Cerebellar cortex (tissue), 1 donor: ENCODE measurements around the gene ROBO1.
A peak's percentile ranks its signal among the peaks of the same experiment; 100 is the strongest.

ENCODE experiments used
- DNase-seq: peaks from one replicate; pipeline ENCODE4 v3.0.0-alpha.2; 2015; ENCODE audit warnings: low spot score

Gene ROBO1

DNA sequence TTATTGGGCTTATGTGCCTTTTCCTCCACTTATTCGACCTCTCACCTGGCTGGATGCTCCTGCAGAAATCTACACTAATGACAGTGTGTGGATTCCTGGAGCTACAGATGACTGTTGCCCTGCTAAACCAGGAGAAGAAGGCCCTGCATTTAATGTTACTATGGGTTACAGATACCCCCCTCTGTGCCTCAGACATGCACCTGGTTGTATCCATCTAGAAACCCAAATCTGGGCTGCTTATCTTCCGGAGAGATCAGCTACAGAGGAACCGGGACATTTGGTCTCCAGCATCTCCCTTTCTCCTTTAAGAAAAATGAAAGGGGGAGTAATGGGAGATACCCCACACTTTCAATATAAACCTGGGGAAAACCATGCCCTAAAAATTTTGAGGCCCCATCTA is 710.0 kb downstream of the ROBO1 start:
- no peak for DNase-seq

DNA sequence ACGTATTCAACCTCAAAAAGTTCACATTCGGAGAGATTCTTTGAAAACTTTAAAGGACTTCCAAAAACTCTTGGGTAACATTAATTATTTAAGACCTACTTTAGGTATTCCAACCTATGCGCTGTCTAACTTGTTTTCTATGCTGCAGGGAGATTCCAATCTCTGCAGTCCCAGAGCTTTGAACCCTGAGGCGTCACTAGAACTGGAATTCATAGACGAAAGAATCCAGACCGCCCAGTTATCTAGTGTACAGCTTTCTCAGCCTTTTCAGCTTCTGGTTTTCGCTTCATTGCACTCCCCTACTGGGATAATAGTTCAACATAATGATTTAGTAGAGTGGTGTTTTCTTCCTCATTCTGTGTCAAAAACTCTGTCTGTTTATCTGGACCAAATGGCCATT is 711.3 kb downstream of the ROBO1 start:
- no peak for DNase-seq

DNA sequence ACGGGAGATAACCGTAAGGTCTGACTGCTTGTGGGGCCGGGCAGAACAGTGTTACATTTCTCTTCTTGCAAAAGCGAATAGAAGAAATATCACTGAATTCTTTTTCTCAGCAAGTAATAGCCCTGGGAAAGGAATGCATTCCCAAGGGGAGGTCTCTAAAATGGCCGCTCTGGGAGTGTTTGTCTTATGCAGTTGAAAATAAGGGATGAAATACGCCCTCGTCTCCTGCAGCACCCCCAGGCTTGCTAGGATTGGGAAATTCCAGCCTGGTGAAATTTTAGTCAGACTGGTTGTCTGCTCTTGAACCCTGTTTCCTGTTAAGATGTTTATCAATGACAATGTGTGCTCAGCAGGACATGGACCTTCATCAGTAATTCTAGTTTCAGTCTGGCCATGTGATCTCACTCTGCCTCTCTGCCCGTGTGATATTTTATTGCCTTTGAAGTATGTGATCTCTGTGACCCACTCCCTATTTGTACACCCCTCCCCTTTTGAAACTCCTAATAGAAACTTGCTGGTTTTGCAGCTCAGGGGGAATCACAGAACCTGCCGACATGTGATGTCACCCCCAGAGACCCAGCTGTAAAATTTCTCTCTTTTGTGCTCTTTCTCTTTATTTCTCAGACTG is 715.6 kb downstream of the ROBO1 start:
- no peak for DNase-seq

DNA sequence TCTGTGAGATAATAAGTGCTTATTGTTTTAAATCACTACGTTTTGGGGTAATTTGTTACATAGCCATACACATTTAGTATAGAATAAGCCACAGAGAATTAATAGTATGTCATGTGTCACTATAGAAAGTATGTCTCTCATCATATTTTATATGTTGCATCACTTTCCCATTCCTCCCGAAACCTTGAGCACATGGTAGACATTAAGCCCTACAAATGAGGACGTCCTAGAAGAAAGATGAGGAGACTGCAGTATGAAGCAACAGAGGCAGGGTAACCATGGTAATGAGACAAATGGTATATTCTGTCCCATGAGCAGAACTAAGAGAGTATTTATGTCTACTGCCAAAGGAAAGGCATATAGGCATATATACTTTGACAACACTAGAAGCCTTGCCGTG is 720.2 kb downstream of the ROBO1 start:
- no peak for DNase-seq

DNA sequence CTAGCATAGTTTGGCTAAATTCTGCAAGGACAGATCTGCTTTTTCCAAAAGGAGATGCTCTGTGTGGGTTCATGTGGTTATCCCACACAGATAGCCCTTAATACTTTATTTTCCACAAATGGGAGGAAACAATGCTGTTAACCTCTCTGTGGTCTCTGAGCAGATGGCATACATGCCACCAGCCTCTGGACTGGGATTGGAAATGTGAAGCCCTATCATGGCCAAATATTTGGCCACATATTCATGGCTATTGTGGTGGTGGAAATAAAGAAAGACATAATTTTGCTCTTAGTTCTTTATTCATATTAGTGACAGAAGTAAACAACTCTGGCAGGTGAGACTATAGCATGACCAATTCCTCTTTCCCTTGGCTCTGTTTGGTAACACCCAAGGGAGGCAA is 726.2 kb downstream of the ROBO1 start:
- no peak for DNase-seq

DNA sequence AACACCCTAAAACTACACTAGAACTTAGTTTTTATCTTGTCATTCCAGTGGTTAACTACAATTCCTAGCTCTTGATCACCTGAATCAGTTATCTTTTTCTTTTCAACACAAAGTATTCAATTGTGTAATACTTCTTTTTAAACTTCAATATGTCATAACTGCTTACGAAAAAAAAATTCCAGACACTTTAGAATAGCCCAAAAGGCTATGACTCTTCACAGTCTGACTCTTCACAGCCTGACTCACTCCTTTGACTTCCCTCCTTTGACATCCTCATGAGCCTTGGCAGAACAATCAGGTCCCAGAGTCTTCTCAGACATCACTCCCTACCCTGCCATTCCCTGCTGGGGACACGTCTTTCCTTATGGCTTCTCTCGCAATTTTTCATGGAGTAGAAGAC is 727.1 kb downstream of the ROBO1 start:
- no peak for DNase-seq

DNA sequence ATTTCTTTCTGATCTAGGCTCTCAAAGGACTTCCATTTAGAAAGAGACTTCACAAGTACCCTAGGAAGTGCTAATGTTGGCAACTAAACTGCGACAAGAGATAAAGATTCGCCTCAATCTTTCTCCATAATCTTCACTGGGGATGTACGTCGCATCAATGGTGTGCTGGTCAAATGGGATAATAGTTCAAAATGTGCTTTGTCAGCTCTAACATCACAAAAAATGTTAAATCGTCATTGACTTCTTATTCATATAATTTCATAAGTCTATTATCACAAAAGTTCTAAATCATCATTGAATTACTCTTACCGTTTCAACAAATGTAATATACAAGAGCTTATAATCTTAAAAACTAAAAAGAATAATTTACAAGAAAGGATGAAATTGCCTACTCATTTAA is 727.7 kb downstream of the ROBO1 start:
- DNase-seq: no peak

DNA sequence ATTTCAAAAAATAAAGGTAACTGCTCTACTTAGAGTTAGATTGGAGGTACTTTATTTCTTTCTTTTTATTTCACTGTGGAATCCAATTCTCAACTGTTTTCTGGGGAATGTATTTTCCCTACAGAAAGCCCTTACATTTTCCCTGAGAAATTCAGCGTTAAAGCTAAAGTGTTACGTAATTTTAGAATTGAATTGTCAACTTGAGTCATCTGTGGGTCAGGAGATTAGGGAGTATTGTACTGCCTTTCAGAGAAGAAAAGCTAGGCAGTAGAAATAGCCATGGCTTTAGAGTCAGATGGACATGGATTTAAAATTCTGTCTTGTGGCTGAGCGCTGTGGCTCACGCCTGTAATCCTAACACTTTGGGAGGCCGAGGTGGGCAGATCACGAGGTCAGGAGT is 728.6 kb downstream of the ROBO1 start:
- DNase-seq: no peak

DNA sequence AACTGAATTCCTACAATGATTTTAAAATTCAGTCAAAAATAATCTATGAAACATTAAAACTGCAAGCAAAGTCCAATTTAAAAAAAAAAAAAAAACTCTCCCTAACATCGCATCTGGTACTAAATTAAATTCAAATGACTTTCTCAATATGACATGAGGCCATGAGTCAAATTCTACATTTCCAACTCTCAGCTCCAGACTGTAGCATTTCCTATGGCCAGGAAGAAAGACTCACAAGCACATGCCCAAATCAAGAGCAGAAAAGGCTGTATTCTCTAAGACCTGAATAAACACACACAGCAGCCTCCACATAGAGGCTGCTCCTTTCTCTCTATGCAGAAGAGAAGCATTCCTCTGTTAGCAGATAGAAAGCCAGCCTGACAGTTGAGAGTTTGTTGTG is 729.2 kb downstream of the ROBO1 start:
- no peak for DNase-seq

DNA sequence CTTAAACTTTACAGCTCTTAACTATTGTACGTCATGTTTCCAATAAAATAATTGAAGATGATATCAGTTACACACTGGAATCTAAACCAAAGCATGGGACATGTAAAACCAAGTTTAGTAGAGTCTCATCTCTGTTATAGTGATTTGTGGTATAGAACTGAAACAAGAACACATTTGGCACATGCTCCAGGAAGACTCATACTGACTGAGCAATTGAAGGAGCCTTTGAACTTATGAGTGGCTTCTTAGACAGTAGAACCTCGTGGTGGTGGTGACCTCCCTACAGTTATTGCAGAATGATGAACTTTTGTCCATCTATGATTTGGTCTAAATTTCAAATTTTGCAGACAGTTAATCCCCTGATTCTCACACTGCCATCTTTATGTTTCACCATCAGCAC is 729.7 kb downstream of the ROBO1 start:
- no peak for DNase-seq

DNA sequence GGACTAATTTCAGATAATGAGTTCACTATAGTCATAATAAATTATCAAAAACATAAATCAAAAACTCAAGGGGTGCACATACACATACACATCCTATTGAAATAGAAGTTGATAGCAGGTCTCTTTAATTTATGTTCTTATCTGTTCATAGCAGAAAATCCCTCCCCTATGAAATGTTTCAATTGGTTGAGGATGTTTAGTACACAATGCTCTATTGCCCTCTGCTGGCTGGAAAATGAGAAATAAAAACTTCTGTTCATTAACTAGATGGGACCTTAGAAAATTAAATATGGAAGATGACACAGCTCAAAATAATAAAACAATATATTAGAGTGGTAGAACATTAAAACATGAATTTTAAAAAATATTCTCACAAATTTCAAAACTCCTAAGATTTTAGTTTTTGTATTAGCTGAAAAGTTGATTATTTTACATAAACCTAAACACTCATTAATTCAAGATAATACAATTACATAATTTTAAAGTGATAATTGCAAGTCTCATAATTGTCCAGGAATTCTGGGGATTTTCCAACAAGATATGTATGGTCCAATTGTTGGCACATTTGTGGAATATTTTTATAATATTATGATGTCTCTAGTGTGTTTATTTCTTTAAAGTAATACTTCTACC is 735.0 kb downstream of the ROBO1 start:
- DNase-seq: peak; percentile 75

DNA sequence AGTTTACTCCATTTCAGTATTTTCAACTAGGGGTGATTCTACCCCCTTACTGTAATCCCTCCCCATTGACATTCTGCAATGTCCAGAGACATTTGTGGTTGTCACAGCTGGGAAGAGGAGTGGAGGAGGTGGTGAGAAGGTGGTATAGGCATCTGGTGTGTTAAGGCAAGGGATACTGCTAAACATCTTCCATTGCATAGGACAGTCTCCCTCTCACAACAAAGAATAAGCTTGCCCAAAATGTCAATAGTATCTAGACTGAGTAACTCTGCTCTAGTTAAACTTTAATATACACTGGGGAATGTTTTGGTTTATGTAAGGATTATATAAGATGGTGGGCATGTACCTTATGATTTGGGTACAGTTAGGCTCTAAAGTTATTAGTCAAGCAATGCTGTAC is 737.6 kb downstream of the ROBO1 start:
- DNase-seq: no peak

DNA sequence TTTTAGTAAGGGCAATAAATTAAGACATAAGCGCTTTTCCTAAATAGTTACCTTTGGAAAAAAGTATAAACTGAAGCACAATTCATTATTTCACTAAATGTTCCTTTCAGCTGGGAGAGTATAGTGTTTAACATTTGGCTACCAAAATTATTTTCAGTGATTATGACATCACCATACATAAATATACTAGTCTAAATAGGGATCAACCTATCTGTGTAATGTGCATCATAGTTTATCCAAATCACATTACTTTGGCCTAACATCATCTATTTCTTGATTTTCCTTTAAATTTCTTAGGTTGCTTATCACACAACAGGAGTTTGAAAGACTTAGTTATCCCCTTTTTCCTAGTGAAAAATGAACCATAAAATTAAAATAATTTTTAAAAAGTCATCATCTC is 738.9 kb downstream of the ROBO1 start:
- DNase-seq: no peak

DNA sequence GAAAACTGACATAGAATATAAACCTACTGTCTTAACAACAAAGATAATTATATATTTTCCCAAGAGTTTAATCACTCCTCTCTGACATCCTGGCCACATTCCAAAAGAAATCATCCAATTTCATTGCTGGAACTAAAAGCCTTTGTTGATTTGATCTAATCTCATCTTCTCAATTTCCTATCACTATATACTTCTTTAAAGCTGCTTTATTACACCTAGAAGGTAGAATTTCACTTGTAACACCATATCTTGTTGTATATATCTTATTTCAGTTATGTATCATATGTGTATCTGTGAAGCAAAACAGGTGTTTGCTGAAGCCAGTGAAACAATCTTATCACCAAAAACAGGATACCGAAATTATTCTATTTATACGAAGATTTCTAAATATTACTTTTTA is 740.2 kb downstream of the ROBO1 start:
- DNase-seq: no peak

DNA sequence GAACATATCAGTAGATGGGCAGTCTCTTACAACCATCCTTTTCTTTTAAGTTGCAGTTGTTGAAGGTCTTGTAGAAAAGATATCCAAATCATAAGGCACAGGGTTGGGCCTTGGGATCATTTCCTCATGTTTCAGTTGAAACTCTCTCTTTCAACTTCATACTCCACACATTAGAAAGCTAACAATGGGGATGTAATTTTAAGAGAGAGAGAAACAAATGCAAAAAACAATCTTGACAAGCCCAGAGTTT is 747.9 kb downstream of the ROBO1 start:
- no peak for DNase-seq

DNA sequence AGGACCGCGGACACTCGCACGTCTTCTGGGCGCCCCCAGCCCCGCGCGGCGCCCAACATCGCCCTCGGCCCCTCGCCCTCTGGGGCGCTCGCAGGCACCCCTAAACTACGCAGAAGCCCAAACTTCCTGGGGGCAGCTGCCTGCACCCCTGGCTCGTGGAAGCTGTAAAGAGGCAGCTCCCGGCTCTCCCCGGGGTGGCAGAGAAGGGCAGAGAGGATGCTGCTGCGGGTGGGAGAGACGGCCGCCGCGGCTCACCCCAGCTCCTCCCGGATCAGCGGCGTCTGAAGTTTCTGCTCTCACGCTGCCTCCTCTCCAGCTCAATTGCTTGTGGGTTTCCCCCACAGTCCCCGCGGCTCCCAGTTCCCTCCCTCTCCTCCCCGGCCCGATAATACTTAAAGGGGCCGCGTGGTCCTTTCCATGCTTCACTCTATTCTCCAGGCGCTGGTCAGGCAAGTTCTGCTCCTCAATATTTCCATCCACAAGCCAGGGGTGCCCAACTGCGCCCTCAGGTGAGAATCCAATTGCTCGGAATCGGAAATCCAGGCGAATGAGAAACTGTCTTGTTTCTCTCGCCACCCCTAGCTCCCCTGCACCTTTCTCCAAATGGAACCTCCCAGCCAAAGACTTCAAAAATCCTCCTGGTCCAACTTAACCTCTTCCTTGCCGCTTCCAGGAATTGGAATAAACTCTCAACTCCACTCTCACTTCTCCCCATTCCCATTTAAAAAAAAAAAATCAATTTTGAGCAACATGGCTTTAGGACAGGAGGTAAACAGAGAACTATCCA is 748.5 kb downstream of the ROBO1 start:
- peak; percentile 92 for DNase-seq

DNA sequence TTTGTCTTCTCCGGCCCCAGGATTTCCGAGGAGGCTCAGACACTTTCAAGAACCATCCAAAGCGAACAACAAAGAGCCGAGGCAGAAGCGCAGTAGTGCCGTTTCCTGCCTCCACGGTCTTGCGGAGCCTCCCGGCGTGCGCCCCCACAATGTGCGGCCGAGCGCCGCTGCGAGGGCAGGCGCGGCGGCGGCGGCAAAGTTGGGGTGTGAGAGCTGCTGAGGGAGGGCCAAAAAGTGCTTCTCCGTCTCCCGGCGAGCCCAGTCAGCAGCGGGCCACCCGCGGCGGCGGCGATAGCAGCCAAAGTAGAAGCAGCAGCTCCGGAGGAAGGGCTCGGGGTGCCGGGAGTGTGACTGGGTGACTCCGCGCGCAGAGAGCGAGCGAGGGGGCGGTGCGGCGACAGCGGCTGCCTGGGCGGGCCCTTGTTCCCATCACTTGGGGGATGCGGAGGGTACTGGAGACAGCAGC is 749.1 kb downstream of the ROBO1 start:
- peak; percentile 55 for DNase-seq

DNA sequence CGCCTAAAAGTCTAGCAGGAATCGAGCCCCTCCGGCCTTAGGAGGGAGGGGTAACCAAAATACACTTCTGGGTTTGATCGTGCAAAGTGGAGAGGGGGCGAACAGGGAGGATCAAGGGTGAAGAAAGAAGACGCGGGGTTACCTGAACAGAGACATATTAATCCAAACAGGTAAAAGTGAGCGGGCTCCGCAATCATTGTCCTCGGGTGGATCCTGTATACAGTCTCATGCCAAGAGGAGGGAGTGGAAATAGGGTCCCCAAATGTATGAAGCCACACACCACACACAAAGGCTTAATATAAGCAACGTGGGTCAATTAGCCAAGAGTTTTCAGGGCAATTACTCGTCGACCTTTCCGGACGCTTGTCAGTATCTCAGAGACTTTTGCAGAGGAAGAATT is 749.5 kb downstream of the ROBO1 start:
- no peak for DNase-seq

DNA sequence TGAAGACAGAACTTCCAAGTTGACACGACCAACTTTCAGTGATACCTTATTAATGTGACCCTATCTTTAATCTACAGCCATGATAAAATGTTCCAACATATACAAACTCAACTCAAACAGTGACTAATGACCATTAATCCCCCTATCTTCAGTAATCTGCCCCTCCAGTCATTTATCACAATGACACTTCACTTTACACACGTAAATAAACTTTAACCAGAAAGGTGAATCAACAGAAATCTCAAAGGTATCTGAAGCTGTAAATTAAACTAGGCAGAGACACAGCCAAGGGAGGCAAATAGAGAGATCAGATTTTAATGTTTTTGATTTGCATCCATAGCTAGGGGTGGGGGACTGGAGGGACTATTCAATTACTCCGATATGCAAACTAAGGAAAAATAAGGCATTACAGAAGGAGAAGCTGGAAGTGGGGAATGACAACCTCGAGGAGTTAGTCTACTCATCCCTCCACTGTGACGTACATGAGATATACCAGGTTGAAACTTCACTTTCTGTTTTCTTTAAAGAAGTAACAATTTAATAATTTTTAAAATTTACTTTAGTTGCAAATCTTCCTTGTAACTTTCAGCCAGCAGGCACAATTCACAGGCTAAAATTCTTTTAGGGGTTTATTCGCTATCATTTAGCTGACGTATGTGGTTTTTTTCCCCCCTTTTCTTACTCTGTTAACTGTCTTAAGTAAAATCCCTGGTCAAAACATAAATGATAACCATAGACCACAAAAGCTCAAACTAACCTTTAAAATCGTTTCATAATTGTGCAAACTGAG is 751.0 kb downstream of the ROBO1 start:
- peak; percentile 34 for DNase-seq

DNA sequence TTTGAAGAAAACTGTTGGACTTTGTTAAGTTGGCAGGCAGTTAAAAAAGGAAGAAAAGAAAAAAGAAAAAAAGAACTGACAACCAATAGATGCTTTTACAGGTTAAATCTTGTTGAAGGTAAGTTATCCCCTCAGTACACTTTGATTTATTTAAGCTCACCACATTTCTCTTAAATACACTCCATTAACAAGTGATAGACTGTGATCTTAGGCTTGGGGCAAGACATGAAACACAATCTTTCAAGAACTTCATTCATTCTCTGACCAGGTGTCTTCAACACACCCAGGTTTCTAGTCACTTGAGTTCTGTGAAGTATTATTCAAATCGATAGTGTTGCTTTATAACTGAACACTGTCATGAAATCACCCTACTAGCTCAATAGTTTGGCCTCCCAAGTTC is 751.9 kb downstream of the ROBO1 start:
- peak; percentile 24 for DNase-seq

DNA sequence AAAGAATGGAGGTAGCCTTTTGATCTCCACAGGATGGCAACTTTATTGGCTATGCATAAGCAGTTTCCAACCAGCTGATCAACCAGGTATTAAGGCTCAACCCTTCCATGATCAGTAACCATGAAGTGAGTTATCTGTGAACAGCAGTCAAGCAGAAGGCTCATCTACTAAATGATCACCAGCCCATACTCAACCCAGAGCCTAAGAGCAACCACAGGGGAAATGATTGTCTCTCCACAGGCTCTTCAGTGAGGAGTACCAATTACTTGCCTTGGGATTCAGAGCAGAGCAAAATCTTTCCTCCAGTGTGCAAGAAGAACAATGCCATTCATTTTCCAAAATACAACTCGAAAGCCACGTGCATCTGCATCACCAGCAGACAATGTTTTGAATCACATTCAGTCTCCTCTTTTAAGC is 754.8 kb downstream of the ROBO1 start:
- peak; percentile 64 for DNase-seq

DNA sequence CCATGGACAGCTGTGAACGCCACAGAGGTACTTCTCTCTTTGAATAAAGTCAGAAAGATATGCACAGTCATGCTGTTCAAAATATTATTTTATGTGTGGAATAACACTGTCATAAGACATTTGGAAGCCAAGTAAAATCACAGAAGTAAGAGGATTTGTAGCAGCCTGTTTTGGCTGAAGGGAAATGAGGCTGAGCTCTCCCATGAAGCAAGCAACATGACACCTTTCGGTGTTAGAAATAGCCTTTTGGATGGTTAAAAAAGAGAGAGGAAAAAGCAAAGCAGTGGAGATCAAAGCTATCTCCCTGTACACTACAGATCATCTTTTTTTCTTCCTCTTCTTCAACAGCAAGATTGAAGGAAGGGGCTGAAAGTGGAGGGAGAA is 755.3 kb downstream of the ROBO1 start:
- DNase-seq: no peak
